K562 (cell line): ENCODE measurements around the gene ANTKMT. TPM values are rescaled to one million over a fixed set of nuclear protein-coding genes. Genes with fewer than 3 reads are reported as not detected.

Experiments
- CBX2 ChIP-seq: fragments of 200-600 bp; sonication (generic); IDR thresholded peaks from one replicate; pipeline ENCODE4 v1.6.1; 2012; ENCODE audit warnings: mild to moderate bottlenecking, low read length, inconsistent platforms; ENCODE audit not compliant: insufficient read depth, poor library complexity, severe bottlenecking
- DDX20 ChIP-seq: fragments of 450-650 bp; IDR thresholded peaks from 2 replicates; pipeline ENCODE4 v1.6.1; 2016; ENCODE audit warnings: missing genetic modification characterization, low read depth, mild to moderate bottlenecking, missing compliant biosample characterization, moderate library complexity
- DMBX1 ChIP-seq: fragments of 250-450 bp; sonication (Bioruptor Pico); IDR thresholded peaks from 2 replicates; pipeline ENCODE4 v1.8.0; 2022; ENCODE audit warnings: inconsistent platforms, mild to moderate bottlenecking, moderate library complexity, borderline replicate concordance
- E2F8 ChIP-seq: fragments of 450-650 bp; IDR thresholded peaks from 2 replicates; pipeline ENCODE4 v1.7.1; 2018; ENCODE audit warnings: mild to moderate bottlenecking, low read depth; ENCODE audit not compliant: partially characterized antibody
- EGR1 ChIP-seq: fragments of 450-650 bp; conservative IDR thresholded peaks from 2 replicates; pipeline ENCODE4 v1.6.1; 2017; ENCODE audit warnings: mild to moderate bottlenecking
- EHMT2 ChIP-seq: fragments of 450-650 bp; IDR thresholded peaks from 2 replicates; pipeline ENCODE4 v1.6.1; 2018; ENCODE audit warnings: antibody characterized with exemption
- GABPA ChIP-seq: fragments of 200-800 bp; sonication (Bioruptor generic); conservative IDR thresholded peaks from 2 replicates; pipeline ENCODE4 v1.6.1; 2016; ENCODE audit warnings: low read depth, missing genetic modification characterization, missing compliant biosample characterization
- KDM2B ChIP-seq: fragments of 250-450 bp; sonication (Bioruptor Pico); IDR thresholded peaks from 2 replicates; pipeline ENCODE4 v1.8.0; 2021; ENCODE audit warnings: mild to moderate bottlenecking, moderate library complexity
- MAX ChIP-seq: sonication (generic); formaldehyde crosslinking; IDR thresholded peaks from 2 replicates; pipeline ENCODE4 v1.9.0; 2022; ENCODE audit warnings: mild to moderate bottlenecking, missing genetic modification reagents
- MAZ ChIP-seq, 2 experiments: fragments of 450-650 bp in 1 of 2; sonication (generic) in 1 of 2; formaldehyde crosslinking; IDR thresholded peaks in 1 of 2; conservative IDR thresholded peaks in 1 of 2; 2 replicates each; pipeline versions ENCODE4 v1.4.0 to v1.5.0; 2020; ENCODE audit warnings: mild to moderate bottlenecking in 1 of 2, missing genetic modification reagents in 1 of 2
- MED1 ChIP-seq: sonication (generic); formaldehyde crosslinking; IDR thresholded peaks from 2 replicates; pipeline ENCODE4 v1.8.1; 2023; ENCODE audit warnings: missing genetic modification reagents, borderline replicate concordance
- NBN ChIP-seq: fragments of 450-650 bp; IDR thresholded peaks from 2 replicates; pipeline ENCODE4 v1.6.1; 2016; ENCODE audit warnings: low read depth, mild to moderate bottlenecking
- NONO ChIP-seq, 2 experiments: fragments of 200-400 bp in 1 of 2; fragments of 450-650 bp in 1 of 2; formaldehyde crosslinking in 1 of 2; IDR thresholded peaks; 2 replicates each; pipeline ENCODE4 v1.6.1; 2017; ENCODE audit warnings: low read depth in 2 of 2, mild to moderate bottlenecking in 2 of 2, moderate library complexity in 2 of 2, low read length in 1 of 2
- NR3C1 ChIP-seq: sonication (generic); formaldehyde crosslinking; IDR thresholded peaks from 2 replicates; pipeline ENCODE4 v1.8.1; 2022; ENCODE audit warnings: missing genetic modification reagents
- POU5F1 ChIP-seq: fragments of 150-350 bp; IDR thresholded peaks from 2 replicates; pipeline ENCODE4 v1.6.1; 2014; ENCODE audit warnings: borderline replicate concordance, low read length, low read depth, mild to moderate bottlenecking; ENCODE audit not compliant: partially characterized antibody
- SAP30 ChIP-seq: fragments of 200-600 bp; sonication (generic); IDR thresholded peaks from 2 replicates; pipeline ENCODE4 v1.6.1; 2012; ENCODE audit warnings: borderline replicate concordance, low read depth, mild to moderate bottlenecking, moderate library complexity, low read length, control low read depth, inconsistent platforms; ENCODE audit not compliant: insufficient read depth, poor library complexity, severe bottlenecking
- ZNF57 ChIP-seq: fragments of 450-650 bp; formaldehyde crosslinking; IDR thresholded peaks from 2 replicates; pipeline ENCODE4 v1.4.0; 2020; ENCODE audit warnings: mild to moderate bottlenecking, moderate library complexity
- ZNF707 ChIP-seq: fragments of 250-450 bp; sonication (Bioruptor Pico); conservative IDR thresholded peaks from 2 replicates; pipeline ENCODE4 v1.8.0; 2022; ENCODE audit warnings: inconsistent platforms, mild to moderate bottlenecking, moderate library complexity
- ZNF76 ChIP-seq: fragments of 250-450 bp; sonication (Bioruptor Pico); IDR thresholded peaks from 2 replicates; pipeline ENCODE4 v1.4.0; 2020; ENCODE audit warnings: mild to moderate bottlenecking, moderate library complexity, borderline replicate concordance
- ZNF77 ChIP-seq: fragments of 250-450 bp; sonication (Bioruptor Pico); IDR thresholded peaks from 2 replicates; pipeline ENCODE4 v1.5.0; 2020
- polyA plus RNA-seq, 8 experiments: library from polyadenylated mRNA; depleted of rRNA in 4 of 8; stranded (reverse) in 5 of 8; unstranded in 3 of 8; fragments of >200 nt; fragmentation: Nextera tagmentation in 2 of 8; fragmentation: Illumina TruSeq in 1 of 8; extraction: Ambion mirVana in 2 of 8; extraction: Trizol in 1 of 8; gene quantifications; 2 replicates each; pipeline versions ENCODE4 v1.2.1 to v1.2.3, GENCODE V29; 2011 to 2014; ENCODE audit warnings: inconsistent platforms in 1 of 8, missing spikeins in 1 of 8
- total RNA-seq, 7 experiments: library from RNA; depleted of rRNA in 6 of 7; stranded (reverse); fragments of >200 nt in 6 of 7; fragmentation: Illumina TruSeq in 2 of 7; extraction: Trizol in 2 of 7; gene quantifications; 2 replicates each; pipeline versions ENCODE4 v1.2.1 to v1.2.3, GENCODE V29; 2011 to 2021; ENCODE audit warnings: low replicate concordance in 1 of 7
- TF ChIP-seq, protein P1 (sequence below): fragments of 450-650 bp; IDR thresholded peaks from 2 replicates; pipeline ENCODE4 v1.6.1; 2018; ENCODE audit not compliant: partially characterized antibody

The ANTKMT gene
- total and polyA plus RNA-seq, 9 of the 15 experiments (the other 6 are each of a cell fraction or from before 2014, with no cell fraction given) = 0.58 to 217 (median 19.1) TPM

- TF ChIP-seq GABPA (tag) = peak; percentile 74
- TF ChIP-seq E2F8 = no peak
- peak in 1 of 2 experiments; percentile 29; a peak in 1 of 4 replicates for TF ChIP-seq NONO (IDR thresholded peaks at IDR 0.05; ENCODE audit: low read depth in 2 of 2, low read length in 1 of 2)
- TF ChIP-seq MAZ (CRISPR knock-in tag; conservative IDR thresholded peaks at IDR 0.05 in 1 of 2, IDR thresholded peaks at IDR 0.05 in 1 of 2) = peak; percentile 46 to 71; a peak in 3 of 4 replicates
- TF ChIP-seq NBN = no peak
- no peak for TF ChIP-seq KDM2B
- no peak for TF ChIP-seq ZNF77 (CRISPR knock-in tag)
- TF ChIP-seq NR3C1 (CRISPR knock-in tag) = 0 out of 2 replicates have a peak, but pooled peaks have one; percentile 14
- peak; percentile 83 for TF ChIP-seq MAX (CRISPR knock-in tag)
- no peak for TF ChIP-seq EGR1
- no peak for TF ChIP-seq POU5F1
- TF ChIP-seq EHMT2 = no peak
- no peak for TF ChIP-seq MED1 (CRISPR knock-in tag)
- no peak for TF ChIP-seq DDX20 (tag)
- TF ChIP-seq SAP30 = peak; percentile 54
- no peak for TF ChIP-seq ZNF76
- TF ChIP-seq CBX2 = no peak
- TF ChIP-seq, protein P1, sequence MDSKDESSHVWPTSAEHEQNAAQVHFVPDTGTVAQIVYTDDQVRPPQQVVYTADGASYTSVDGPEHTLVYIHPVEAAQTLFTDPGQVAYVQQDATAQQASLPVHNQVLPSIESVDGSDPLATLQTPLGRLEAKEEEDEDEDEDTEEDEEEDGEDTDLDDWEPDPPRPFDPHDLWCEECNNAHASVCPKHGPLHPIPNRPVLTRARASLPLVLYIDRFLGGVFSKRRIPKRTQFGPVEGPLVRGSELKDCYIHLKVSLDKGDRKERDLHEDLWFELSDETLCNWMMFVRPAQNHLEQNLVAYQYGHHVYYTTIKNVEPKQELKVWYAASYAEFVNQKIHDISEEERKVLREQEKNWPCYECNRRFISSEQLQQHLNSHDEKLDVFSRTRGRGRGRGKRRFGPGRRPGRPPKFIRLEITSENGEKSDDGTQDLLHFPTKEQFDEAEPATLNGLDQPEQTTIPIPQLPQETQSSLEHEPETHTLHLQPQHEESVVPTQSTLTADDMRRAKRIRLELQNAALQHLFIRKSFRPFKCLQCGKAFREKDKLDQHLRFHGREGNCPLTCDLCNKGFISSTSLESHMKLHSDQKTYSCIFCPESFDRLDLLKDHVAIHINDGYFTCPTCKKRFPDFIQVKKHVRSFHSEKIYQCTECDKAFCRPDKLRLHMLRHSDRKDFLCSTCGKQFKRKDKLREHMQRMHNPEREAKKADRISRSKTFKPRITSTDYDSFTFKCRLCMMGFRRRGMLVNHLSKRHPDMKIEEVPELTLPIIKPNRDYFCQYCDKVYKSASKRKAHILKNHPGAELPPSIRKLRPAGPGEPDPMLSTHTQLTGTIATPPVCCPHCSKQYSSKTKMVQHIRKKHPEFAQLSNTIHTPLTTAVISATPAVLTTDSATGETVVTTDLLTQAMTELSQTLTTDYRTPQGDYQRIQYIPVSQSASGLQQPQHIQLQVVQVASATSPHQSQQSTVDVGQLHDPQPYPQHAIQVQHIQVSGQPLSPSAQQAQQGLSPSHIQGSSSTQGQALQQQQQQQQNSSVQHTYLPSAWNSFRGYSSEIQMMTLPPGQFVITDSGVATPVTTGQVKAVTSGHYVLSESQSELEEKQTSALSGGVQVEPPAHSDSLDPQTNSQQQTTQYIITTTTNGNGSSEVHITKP = peak; percentile 81
- TF ChIP-seq DMBX1 (CRISPR knock-in tag) = 0 out of 2 replicates have a peak, but pooled peaks have one; percentile 25
- no peak for TF ChIP-seq ZNF57 (CRISPR knock-in tag)
- TF ChIP-seq ZNF707 = no peak
Measured at GRCh38 chr16:728131-728889, 7.4 kb downstream of the ANTKMT start (continued).
